ENCODE data around the gene SH3GL1. TPM values are rescaled to one million over a fixed set of nuclear protein-coding genes. Genes with fewer than 3 reads are reported as not detected.

Gene SH3GL1
- total RNA-seq, 1 experiment from 2014 or later, result 108 TPM

DNA sequence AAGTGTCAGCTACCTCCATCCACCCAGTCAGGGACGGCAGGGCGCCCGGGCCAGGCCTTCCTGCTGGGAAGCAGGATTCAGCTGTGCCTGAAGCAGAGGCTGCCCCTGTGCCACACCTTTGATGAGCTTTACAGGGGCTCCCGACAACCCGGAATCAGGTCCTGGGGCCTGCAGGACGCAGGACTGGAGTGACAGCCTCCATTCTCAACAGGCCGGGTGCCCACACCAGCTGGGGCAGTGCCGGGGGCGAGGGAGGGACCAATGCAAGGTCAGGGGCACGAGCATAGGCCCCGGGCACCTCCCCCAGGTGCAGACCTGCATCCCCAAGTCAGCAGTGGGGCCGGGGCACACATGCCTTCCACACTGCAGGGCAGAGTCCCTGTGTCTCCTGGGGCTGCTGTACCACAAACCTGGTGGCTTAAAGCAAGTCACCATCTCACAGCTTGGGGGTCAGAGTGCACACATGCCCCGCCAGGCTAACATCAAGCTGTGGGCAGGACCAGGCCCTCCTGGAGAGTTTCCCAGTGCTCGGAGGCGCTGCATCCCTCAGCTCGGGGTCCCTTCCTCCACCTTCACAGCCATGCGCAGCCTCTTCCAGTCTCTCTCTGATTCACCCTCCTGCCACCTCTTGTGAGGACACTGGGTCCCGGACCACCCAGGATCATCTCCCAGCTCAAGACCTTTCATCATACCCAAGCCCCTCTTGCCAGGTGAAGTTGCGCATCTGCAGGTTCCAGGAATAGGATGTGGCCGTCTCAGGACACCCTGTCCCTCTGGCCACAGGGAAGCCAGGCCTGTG, 43.8 kb upstream of the SH3GL1 start:
- H3K27me3 ChIP-seq (replicated peaks; ENCODE audit: insufficient read depth, low read depth, low read length, poor library complexity), result no peaks in the 10 kb centered on the region
- H3K36me3 ChIP-seq (ENCODE audit: insufficient read depth, low read length, poor library complexity, severe bottlenecking), result peaks cover 74% of the 10 kb centered on the region
- H3K9me3 ChIP-seq (ENCODE audit: low read depth, low read length, poor library complexity, severe bottlenecking), result no peaks in the 10 kb centered on the region
- ChIA-PET POLR2A (ENCODE audit: low non-redundant PET) (interaction anchor here (0.6 kb wide), 1 partner anchor 37 kb away, joined by 3 read pairs; no protein-coding TSS in a partner anchor), CTCF (no interaction called here)
- H3K4me1 ChIP-seq (ENCODE audit: insufficient read depth, low read length, poor library complexity, severe bottlenecking), result no peaks in the 10 kb centered on the region
- intact Hi-C loops (cut with micrococcal nuclease; ENCODE audit: unreplicated experiment), result no loop called here
- no peak overlapping the region for H3K4me3 ChIP-seq (ENCODE audit: low read depth, low read length, poor library complexity, severe bottlenecking)
- H3K27ac ChIP-seq (ENCODE audit: low read depth, low read length, poor library complexity, severe bottlenecking), result no peak overlapping the region
- TF ChIP-seq EZH2 (IDR thresholded peaks at IDR 0.05; ENCODE audit: borderline replicate concordance, low read depth, low read length, poor library complexity, severe bottlenecking), result no peak
- TF ChIP-seq, protein P1, sequence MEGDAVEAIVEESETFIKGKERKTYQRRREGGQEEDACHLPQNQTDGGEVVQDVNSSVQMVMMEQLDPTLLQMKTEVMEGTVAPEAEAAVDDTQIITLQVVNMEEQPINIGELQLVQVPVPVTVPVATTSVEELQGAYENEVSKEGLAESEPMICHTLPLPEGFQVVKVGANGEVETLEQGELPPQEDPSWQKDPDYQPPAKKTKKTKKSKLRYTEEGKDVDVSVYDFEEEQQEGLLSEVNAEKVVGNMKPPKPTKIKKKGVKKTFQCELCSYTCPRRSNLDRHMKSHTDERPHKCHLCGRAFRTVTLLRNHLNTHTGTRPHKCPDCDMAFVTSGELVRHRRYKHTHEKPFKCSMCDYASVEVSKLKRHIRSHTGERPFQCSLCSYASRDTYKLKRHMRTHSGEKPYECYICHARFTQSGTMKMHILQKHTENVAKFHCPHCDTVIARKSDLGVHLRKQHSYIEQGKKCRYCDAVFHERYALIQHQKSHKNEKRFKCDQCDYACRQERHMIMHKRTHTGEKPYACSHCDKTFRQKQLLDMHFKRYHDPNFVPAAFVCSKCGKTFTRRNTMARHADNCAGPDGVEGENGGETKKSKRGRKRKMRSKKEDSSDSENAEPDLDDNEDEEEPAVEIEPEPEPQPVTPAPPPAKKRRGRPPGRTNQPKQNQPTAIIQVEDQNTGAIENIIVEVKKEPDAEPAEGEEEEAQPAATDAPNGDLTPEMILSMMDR (conservative IDR thresholded peaks at IDR 0.05; ENCODE audit: low read depth, low read length), result no peak
- DNase-seq (ENCODE audit: low spot score), result no peak
- no TSS peak for BruUV-seq (replicated peaks)

DNA sequence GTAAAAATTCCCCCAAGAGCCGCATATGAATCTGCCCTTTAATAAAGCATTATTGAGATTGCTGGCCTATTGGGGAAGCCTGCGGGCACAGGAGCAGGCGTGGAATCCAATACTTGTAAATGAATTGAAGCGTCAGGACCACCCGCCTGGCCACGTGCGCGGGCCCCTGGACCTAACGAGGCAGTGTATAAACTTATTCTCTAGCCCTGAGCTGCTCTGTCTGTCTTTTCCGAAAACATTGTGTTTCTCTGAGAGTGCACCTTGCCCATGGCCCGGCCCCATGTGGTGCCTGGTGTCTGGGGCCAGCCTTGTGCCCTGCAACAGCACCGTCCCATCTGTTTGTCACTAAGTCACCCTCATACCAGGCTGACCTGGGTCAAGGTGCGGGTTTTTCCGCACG, 42.8 kb upstream of the SH3GL1 start:
- BruUV-seq (replicated peaks), result no TSS peak
- H3K27me3 ChIP-seq (replicated peaks; ENCODE audit: insufficient read depth, low read depth, low read length, poor library complexity), result no peaks in the 10 kb centered on the region
- DNase-seq (ENCODE audit: low spot score), result no peak
- intact Hi-C loops (cut with micrococcal nuclease; ENCODE audit: unreplicated experiment), result no loop called here
- POLR2A ChIA-PET (ENCODE audit: low non-redundant PET), result interaction anchor here (0.6 kb wide), 1 partner anchor 230 kb away, joined by 5 read pairs; no protein-coding TSS in a partner anchor
- H3K4me3 ChIP-seq (ENCODE audit: low read depth, low read length, poor library complexity, severe bottlenecking), result no peak overlapping the region
- CTCF ChIA-PET, result no interaction called here
- TF ChIP-seq, protein P1 (conservative IDR thresholded peaks at IDR 0.05; ENCODE audit: low read depth, low read length), result no peak
- no peak for TF ChIP-seq EZH2 (IDR thresholded peaks at IDR 0.05; ENCODE audit: borderline replicate concordance, low read depth, low read length, poor library complexity, severe bottlenecking)
- H3K27ac ChIP-seq (ENCODE audit: low read depth, low read length, poor library complexity, severe bottlenecking), result no peak overlapping the region
- H3K36me3 ChIP-seq (ENCODE audit: insufficient read depth, low read length, poor library complexity, severe bottlenecking), result peaks cover 68% of the 10 kb centered on the region
- H3K9me3 ChIP-seq (ENCODE audit: low read depth, low read length, poor library complexity, severe bottlenecking), result no peaks in the 10 kb centered on the region
- H3K4me1 ChIP-seq (ENCODE audit: insufficient read depth, low read length, poor library complexity, severe bottlenecking), result no peaks in the 10 kb centered on the region

DNA sequence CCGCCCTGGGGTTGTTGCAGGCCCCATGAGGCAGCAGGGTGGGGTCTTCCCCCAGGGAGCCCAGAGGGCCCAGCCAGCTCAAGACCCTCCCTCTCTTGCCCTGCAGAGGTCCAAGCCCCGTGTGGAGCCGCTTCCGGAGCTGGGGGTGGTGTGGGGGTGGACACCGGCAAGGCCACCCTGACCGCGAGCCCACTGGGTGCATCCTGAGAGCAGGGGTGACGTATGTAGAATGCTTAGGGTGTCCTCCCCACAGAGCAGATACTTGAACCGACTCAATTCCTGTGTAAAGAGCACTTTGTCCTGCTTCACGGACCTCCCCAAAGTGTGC, 42.4 kb upstream of the SH3GL1 start:
- no peaks in the 10 kb centered on the region for H3K27me3 ChIP-seq (replicated peaks; ENCODE audit: insufficient read depth, low read depth, low read length, poor library complexity)
- no peaks in the 10 kb centered on the region for H3K4me1 ChIP-seq (ENCODE audit: insufficient read depth, low read length, poor library complexity, severe bottlenecking)
- CTCF ChIA-PET, result no interaction called here
- no peaks in the 10 kb centered on the region for H3K9me3 ChIP-seq (ENCODE audit: low read depth, low read length, poor library complexity, severe bottlenecking)
- POLR2A ChIA-PET (ENCODE audit: low non-redundant PET), result no interaction called here
- DNase-seq (ENCODE audit: low spot score), result no peak
- no peak overlapping the region for H3K27ac ChIP-seq (ENCODE audit: low read depth, low read length, poor library complexity, severe bottlenecking)
- no TSS peak for BruUV-seq (replicated peaks)
- intact Hi-C loops (cut with micrococcal nuclease; ENCODE audit: unreplicated experiment), result no loop called here
- no peak for TF ChIP-seq EZH2 (IDR thresholded peaks at IDR 0.05; ENCODE audit: borderline replicate concordance, low read depth, low read length, poor library complexity, severe bottlenecking)
- TF ChIP-seq, protein P1 (conservative IDR thresholded peaks at IDR 0.05; ENCODE audit: low read depth, low read length), result no peak
- H3K4me3 ChIP-seq (ENCODE audit: low read depth, low read length, poor library complexity, severe bottlenecking), result no peak overlapping the region
- peaks cover 67% of the 10 kb centered on the region for H3K36me3 ChIP-seq (ENCODE audit: insufficient read depth, low read length, poor library complexity, severe bottlenecking)
